ENCODE data around the gene MPP3. TPM values are rescaled to one million over a fixed set of nuclear protein-coding genes. Genes with fewer than 3 reads are reported as not detected.

MPP3 gene
- total RNA-seq, 2 experiments from 2014 or later: 0.27 to 0.31 TPM

DNA sequence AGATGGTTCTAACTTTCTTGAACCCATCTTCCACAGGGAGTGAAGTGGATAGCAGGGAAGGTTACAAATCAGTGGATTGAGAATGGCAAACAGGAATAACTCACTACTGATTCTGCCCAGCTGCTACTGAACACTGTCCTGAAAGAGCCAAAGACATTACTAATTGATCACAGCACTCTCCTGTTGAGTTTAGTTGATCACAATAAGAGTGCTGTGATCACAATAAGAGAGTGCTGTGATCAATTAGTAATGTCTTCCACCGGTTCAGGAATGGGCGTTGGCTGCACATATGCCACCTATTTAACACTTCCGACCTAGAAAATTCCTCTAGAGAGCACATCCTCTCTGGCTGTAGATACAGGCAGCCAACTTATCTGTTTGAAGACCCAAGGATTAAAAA is 41.4 kb downstream of the MPP3 start:
- TF ChIP-seq, protein P1, sequence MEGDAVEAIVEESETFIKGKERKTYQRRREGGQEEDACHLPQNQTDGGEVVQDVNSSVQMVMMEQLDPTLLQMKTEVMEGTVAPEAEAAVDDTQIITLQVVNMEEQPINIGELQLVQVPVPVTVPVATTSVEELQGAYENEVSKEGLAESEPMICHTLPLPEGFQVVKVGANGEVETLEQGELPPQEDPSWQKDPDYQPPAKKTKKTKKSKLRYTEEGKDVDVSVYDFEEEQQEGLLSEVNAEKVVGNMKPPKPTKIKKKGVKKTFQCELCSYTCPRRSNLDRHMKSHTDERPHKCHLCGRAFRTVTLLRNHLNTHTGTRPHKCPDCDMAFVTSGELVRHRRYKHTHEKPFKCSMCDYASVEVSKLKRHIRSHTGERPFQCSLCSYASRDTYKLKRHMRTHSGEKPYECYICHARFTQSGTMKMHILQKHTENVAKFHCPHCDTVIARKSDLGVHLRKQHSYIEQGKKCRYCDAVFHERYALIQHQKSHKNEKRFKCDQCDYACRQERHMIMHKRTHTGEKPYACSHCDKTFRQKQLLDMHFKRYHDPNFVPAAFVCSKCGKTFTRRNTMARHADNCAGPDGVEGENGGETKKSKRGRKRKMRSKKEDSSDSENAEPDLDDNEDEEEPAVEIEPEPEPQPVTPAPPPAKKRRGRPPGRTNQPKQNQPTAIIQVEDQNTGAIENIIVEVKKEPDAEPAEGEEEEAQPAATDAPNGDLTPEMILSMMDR (IDR thresholded peaks at IDR 0.05): no peak
- POLR2A ChIA-PET: no interaction called here
- Mint-ChIP-seq H3K4me1 (ENCODE audit: low read depth) (peaks cover 4% of the 10 kb centered on the region), H3K27ac (no peak overlapping the region), H3K27me3 (peaks cover 20% of the 10 kb centered on the region), H3K4me3 (no peak overlapping the region), H3K9me3 (no peaks in the 10 kb centered on the region), H3K36me3 (ENCODE audit: low read depth) (no peaks in the 10 kb centered on the region)
- intact Hi-C loops (cut with micrococcal nuclease): no loop called here
- CTCF ChIA-PET: no interaction called here
- ATAC-seq (peak; percentile 30), DNase-seq (no peak)

DNA sequence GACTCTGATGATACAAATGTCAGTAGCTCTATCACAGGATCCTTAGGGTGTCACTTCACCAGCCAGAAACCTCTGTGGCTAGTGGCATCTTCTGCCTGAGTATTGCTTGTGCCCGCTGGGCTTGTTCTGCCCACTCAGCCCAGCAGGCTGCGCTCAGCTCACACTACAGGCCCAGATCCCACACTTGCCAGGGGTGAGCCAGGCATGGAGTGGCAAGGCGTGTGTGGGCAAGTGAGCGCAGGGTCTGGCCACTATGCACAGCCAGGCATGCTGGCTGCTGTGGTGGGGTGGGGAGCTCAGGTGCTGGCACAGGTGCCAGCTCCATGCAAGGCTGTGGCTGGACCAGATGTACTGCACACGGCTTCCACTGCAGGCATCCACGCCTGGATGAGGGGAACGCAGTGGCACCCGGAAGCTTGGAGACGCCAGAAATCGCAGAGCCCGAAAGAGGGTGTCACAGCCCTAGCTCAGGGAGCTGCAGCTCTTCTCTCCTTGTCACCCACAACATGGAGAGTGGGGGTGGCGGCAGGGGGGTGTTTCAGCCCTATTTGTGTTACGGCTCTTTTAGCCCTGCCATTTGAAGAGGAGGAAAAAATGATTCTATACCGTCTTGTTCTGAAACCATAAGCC is 42.5 kb downstream of the MPP3 start:
- TF ChIP-seq, protein P1 (IDR thresholded peaks at IDR 0.05): no peak
- no peak for ATAC-seq
- intact Hi-C loops (cut with micrococcal nuclease): no loop called here
- H3K4me1 Mint-ChIP-seq (ENCODE audit: low read depth): peaks cover 4% of the 10 kb centered on the region
- H3K36me3 Mint-ChIP-seq (ENCODE audit: low read depth): no peaks in the 10 kb centered on the region
- ChIA-PET CTCF (interaction anchor here (1.3 to 1.7 kb wide), 2 partner anchors 24 to 56 kb away, joined by 7 to 8 read pairs; partner anchors contain the start of gene CD300LG), POLR2A (no interaction called here)
- H3K27ac Mint-ChIP-seq: no peak overlapping the region
- no peak overlapping the region for H3K4me3 Mint-ChIP-seq
- no peaks in the 10 kb centered on the region for H3K9me3 Mint-ChIP-seq
- DNase-seq: no peak
- peaks cover 17% of the 10 kb centered on the region for H3K27me3 Mint-ChIP-seq

DNA sequence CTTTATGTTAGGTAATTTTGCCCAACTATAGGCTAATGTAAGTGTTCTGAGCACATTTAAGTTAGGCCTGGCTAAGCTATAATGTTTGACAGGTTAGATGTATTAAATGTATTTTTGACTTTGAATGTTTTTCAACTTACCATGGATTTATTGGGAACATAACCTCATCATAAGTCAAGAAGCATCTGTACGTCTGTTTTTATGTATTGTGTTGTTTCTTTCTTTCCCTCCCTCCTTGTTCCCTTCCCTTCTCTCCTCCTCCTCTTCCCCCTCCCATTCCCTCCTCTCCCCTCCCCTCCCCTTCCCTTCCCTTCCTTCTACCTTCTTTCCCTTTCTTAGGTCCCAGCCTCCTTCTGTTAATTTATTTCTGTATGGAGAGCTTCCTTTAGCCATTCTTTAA is 43.5 kb downstream of the MPP3 start:
- no peaks in the 10 kb centered on the region for H3K36me3 Mint-ChIP-seq (ENCODE audit: low read depth)
- no peak for DNase-seq
- H3K4me3 Mint-ChIP-seq: no peak overlapping the region
- no peak for ATAC-seq
- ChIA-PET POLR2A (no interaction called here), CTCF (interaction anchor here (1.3 to 1.7 kb wide), 2 partner anchors 23 to 57 kb away, joined by 7 to 8 read pairs; partner anchors contain the start of gene CD300LG)
- H3K4me1 Mint-ChIP-seq (ENCODE audit: low read depth): peaks cover 4% of the 10 kb centered on the region
- peaks cover 14% of the 10 kb centered on the region for H3K27me3 Mint-ChIP-seq
- H3K9me3 Mint-ChIP-seq: no peaks in the 10 kb centered on the region
- no peak overlapping the region for H3K27ac Mint-ChIP-seq
- intact Hi-C loops (cut with micrococcal nuclease): no loop called here
- TF ChIP-seq, protein P1 (IDR thresholded peaks at IDR 0.05): no peak

DNA sequence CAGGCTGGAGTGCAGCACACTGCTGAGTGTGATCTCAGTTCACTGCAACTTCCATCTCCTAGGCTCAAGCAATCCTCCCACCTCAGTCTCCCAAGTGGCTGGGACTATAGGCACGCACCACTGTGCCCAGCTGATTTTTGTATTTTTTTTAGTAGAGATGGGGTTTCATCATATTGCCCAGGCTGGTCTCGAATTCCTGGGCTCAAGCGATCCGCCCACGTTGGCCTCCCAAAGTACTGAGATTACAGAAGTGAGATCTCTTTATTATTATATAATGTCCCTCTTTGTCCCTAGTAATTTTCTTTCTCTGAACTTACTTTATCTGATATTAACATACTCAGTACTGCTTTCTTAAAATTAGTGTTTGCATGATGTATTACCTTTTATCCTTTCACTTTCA is 44.4 kb downstream of the MPP3 start:
- no peak overlapping the region for H3K4me3 Mint-ChIP-seq
- TF ChIP-seq, protein P1 (IDR thresholded peaks at IDR 0.05): no peak
- H3K27me3 Mint-ChIP-seq: peaks cover 15% of the 10 kb centered on the region
- DNase-seq (no peak), ATAC-seq (no peak)
- CTCF ChIA-PET: interaction anchor here (0.6 to 1.7 kb wide), 3 partner anchors 90 to 271 kb away, joined by 3 to 5 read pairs (median 3); no protein-coding TSS in a partner anchor
- POLR2A ChIA-PET: no interaction called here
- H3K4me1 Mint-ChIP-seq (ENCODE audit: low read depth): peaks cover 4% of the 10 kb centered on the region
- intact Hi-C loops (cut with micrococcal nuclease): no loop called here
- no peak overlapping the region for H3K27ac Mint-ChIP-seq
- no peaks in the 10 kb centered on the region for H3K36me3 Mint-ChIP-seq (ENCODE audit: low read depth)
- H3K9me3 Mint-ChIP-seq: no peaks in the 10 kb centered on the region

DNA sequence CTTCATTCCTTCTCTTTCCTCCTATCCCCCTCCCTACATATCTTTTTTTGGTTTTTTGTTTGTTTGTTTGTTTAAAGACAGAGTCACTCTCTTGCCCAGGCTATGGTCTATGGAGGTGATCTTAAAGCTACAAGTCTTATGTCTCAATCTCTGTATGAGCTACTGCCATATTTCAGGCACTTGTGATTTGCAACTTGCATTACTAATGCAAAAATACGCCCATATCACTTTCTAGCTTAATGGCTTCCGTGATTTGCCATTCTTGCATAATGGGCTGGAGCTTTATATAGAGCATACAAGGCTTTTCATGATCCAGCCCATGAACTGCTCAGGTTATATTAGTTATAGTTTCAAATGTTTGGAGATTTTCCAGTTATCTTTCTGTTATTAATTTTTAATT is 45.2 kb downstream of the MPP3 start:
- no peak overlapping the region for H3K27ac Mint-ChIP-seq
- intact Hi-C loops (cut with micrococcal nuclease): no loop called here

More for the DNA sequence above, 45.2 kb downstream of the MPP3 start:
- TF ChIP-seq, protein P1 (IDR thresholded peaks at IDR 0.05): no peak
- POLR2A ChIA-PET: no interaction called here
- H3K36me3 Mint-ChIP-seq (ENCODE audit: low read depth): no peaks in the 10 kb centered on the region
- no peaks in the 10 kb centered on the region for H3K9me3 Mint-ChIP-seq
- ATAC-seq (no peak), DNase-seq (no peak)
- CTCF ChIA-PET: interaction anchor here (1.1 to 1.7 kb wide), 2 partner anchors 91 to 92 kb away, joined by 3 to 5 read pairs; no protein-coding TSS in a partner anchor
- H3K4me1 Mint-ChIP-seq (ENCODE audit: low read depth): peaks cover 4% of the 10 kb centered on the region
- H3K27me3 Mint-ChIP-seq: peaks cover 14% of the 10 kb centered on the region
- no peak overlapping the region for H3K4me3 Mint-ChIP-seq
